ENCODE results near the gene TMEM88. TPM values are rescaled to one million over a fixed set of nuclear protein-coding genes. Genes with fewer than 3 reads are reported as not detected.

Gene TMEM88
- total RNA-seq, 2 experiments from 2014 or later, result 0.41 to 4.0 TPM

GRCh38 chr17:7884581-7885366 lies 29.9 kb downstream of the TMEM88 start:
- peak overlapping the region; percentile 90 for H3K27ac ChIP-seq (ENCODE audit: low read depth, low read length, poor library complexity, severe bottlenecking)
- H4K20me1 ChIP-seq (ENCODE audit: insufficient read depth, low read length), result 0 out of 2 replicates have a peak, but pooled peaks cover 5% of the 10 kb centered on the region
- peak overlapping the region; percentile 95 for H3K4me3 ChIP-seq (ENCODE audit: low read depth, low read length, poor library complexity, severe bottlenecking)
- H3K9me2 ChIP-seq (ENCODE audit: insufficient read depth, low read length), result no peaks in the 10 kb centered on the region
- no peak overlapping the region for H2AFZ ChIP-seq (ENCODE audit: low read length)
- peak; percentile 32 for DNase-seq (ENCODE audit: low spot score)
- TF ChIP-seq CTCF (conservative IDR thresholded peaks at IDR 0.05; ENCODE audit: low read length) (no peak), EZH2phosphoT487 (IDR thresholded peaks at IDR 0.05; ENCODE audit: borderline replicate concordance, low read depth, low read length) (no peak)
- H3K36me3 ChIP-seq (ENCODE audit: insufficient read depth, low read length), result peaks cover 34% of the 10 kb centered on the region
- peaks cover 64% of the 10 kb centered on the region for H3K79me2 ChIP-seq (ENCODE audit: insufficient read depth, low read depth, low read length)
- intact Hi-C loops (cut with micrococcal nuclease; ENCODE audit: unreplicated experiment), result loop anchor here (5.0 kb wide), 1 partner anchor 233 kb away; the partner anchor contains the start of gene ALOXE3
- POLR2A ChIA-PET, result interaction anchor here (1.3 kb wide), 1 partner anchor 25 kb away, joined by 3 read pairs; no protein-coding TSS in a partner anchor
- no peaks in the 10 kb centered on the region for H3K9me3 ChIP-seq (ENCODE audit: low read length)
- H3K4me2 ChIP-seq (ENCODE audit: low read length), result no peak overlapping the region; the same call in 1 of the 2 replicates
- peaks cover 56% of the 10 kb centered on the region for H3K4me1 ChIP-seq (ENCODE audit: insufficient read depth, low read length, poor library complexity, severe bottlenecking)
- no TSS peak for BruUV-seq (replicated peaks)
- CTCF ChIA-PET (ENCODE audit: unreplicated experiment), result no interaction called here

GRCh38 chr17:7885367-7886226 lies 30.7 kb downstream of the TMEM88 start:
- H3K36me3 ChIP-seq (ENCODE audit: insufficient read depth, low read length), result peaks cover 34% of the 10 kb centered on the region
- H3K9me2 ChIP-seq (ENCODE audit: insufficient read depth, low read length), result no peaks in the 10 kb centered on the region
- peak overlapping the region; percentile 90 for H3K27ac ChIP-seq (ENCODE audit: low read depth, low read length, poor library complexity, severe bottlenecking)
- peak overlapping the region; percentile 97 for H3K4me2 ChIP-seq (ENCODE audit: low read length)
- peak; percentile 68 for DNase-seq (ENCODE audit: low spot score)
- BruUV-seq (replicated peaks), result no TSS peak
- H3K9me3 ChIP-seq (ENCODE audit: low read length), result no peaks in the 10 kb centered on the region
- ChIA-PET CTCF (ENCODE audit: unreplicated experiment) (no interaction called here), POLR2A (interaction anchor here (0.9 to 1.3 kb wide), 3 partner anchors 26 to 234 kb away, joined by 3 to 5 read pairs (median 3); no protein-coding TSS in a partner anchor)
- TF ChIP-seq CTCF (conservative IDR thresholded peaks at IDR 0.05; ENCODE audit: low read length), result no peak
- no peak for TF ChIP-seq EZH2phosphoT487 (IDR thresholded peaks at IDR 0.05; ENCODE audit: borderline replicate concordance, low read depth, low read length)
- H4K20me1 ChIP-seq (ENCODE audit: insufficient read depth, low read length), result 0 out of 2 replicates have a peak, but pooled peaks cover 5% of the 10 kb centered on the region
- H3K4me1 ChIP-seq (ENCODE audit: insufficient read depth, low read length, poor library complexity, severe bottlenecking), result peaks cover 48% of the 10 kb centered on the region
- intact Hi-C loops (cut with micrococcal nuclease; ENCODE audit: unreplicated experiment), result loop anchor here (1.0 to 5.0 kb wide), 3 partner anchors 27 to 232 kb away; partner anchors contain the start of gene ALOXE3
- H3K4me3 ChIP-seq (ENCODE audit: low read depth, low read length, poor library complexity, severe bottlenecking), result peak overlapping the region; percentile 95
- H2AFZ ChIP-seq (ENCODE audit: low read length), result peak overlapping the region; percentile 21
- H3K79me2 ChIP-seq (ENCODE audit: insufficient read depth, low read depth, low read length), result peaks cover 61% of the 10 kb centered on the region
